Measurements from ENCODE around the gene TUFT1.
"Not testable (repeated sequence)": the region's sequence is repeated elsewhere in the genome, so short reads cannot be mapped to it uniquely, and the experiment has no call there.

Gene TUFT1

DNA sequence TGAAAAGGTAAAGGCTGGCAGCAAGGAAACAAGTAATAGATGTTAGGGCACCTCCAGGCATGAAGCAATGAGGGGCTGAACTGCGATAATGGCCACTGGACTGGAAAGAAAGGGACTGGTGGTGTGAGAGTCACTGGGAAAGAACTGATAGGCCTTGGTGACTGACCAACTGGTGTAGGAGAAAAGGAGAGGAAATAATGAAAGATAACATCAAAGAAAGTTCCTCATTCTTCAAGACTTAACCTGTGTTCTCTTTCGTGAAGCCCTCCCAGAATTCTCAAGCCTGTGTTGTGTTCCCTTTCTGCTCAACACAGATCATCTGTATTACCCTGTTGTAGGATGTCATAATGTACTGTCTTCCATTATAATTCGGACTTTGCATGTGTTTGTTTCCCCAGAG lies 50.9 kb downstream of the TUFT1 start:
- TF ChIP-seq, protein P1, sequence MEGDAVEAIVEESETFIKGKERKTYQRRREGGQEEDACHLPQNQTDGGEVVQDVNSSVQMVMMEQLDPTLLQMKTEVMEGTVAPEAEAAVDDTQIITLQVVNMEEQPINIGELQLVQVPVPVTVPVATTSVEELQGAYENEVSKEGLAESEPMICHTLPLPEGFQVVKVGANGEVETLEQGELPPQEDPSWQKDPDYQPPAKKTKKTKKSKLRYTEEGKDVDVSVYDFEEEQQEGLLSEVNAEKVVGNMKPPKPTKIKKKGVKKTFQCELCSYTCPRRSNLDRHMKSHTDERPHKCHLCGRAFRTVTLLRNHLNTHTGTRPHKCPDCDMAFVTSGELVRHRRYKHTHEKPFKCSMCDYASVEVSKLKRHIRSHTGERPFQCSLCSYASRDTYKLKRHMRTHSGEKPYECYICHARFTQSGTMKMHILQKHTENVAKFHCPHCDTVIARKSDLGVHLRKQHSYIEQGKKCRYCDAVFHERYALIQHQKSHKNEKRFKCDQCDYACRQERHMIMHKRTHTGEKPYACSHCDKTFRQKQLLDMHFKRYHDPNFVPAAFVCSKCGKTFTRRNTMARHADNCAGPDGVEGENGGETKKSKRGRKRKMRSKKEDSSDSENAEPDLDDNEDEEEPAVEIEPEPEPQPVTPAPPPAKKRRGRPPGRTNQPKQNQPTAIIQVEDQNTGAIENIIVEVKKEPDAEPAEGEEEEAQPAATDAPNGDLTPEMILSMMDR (IDR thresholded peaks at IDR 0.05; ENCODE audit: insufficient read depth, low read length, poor library complexity, severe bottlenecking), result no peak
- DNase-seq (ENCODE audit: extremely low read depth, insufficient read length), result no peak
- H3K27me3 ChIP-seq (replicated peaks; ENCODE audit: control insufficient read depth, insufficient read depth, low read length), result no peaks in the 10 kb centered on the region
- no peak overlapping the region for H3K4me3 ChIP-seq (replicated peaks; ENCODE audit: low read depth, low read length)
- H3K36me3 ChIP-seq (ENCODE audit: control insufficient read depth, insufficient read depth, low read length), result no peaks in the 10 kb centered on the region

DNA sequence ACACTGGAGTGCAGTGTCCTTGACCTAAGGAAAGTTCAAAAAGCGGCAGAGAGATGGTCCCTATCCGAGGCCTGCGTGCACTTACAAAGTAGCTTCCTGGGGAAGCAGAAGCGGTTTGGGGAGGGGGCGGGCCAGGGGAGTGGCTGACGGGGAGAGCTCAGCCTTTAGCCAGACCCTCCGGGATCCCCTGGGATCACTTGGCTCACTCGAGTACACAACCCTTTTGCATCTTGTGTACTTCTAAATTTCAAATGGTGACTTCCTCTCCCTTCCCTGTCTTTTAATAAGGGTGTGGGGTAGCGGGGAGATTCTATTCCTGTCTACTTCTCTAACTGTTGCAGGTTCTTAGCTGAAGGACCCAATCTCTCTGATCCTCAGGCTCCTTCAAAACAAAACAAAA lies 53.6 kb downstream of the TUFT1 start:
- Histone ChIP-seq H3K27me3 (replicated peaks; ENCODE audit: control insufficient read depth, insufficient read depth, low read length) (no peaks in the 10 kb centered on the region), H3K4me3 (replicated peaks; ENCODE audit: low read depth, low read length) (no peak overlapping the region), H3K36me3 (ENCODE audit: control insufficient read depth, insufficient read depth, low read length) (no peaks in the 10 kb centered on the region)
- TF ChIP-seq, protein P1 (IDR thresholded peaks at IDR 0.05; ENCODE audit: insufficient read depth, low read length, poor library complexity, severe bottlenecking), result no peak
- DNase-seq (ENCODE audit: extremely low read depth, insufficient read length), result no peak

DNA sequence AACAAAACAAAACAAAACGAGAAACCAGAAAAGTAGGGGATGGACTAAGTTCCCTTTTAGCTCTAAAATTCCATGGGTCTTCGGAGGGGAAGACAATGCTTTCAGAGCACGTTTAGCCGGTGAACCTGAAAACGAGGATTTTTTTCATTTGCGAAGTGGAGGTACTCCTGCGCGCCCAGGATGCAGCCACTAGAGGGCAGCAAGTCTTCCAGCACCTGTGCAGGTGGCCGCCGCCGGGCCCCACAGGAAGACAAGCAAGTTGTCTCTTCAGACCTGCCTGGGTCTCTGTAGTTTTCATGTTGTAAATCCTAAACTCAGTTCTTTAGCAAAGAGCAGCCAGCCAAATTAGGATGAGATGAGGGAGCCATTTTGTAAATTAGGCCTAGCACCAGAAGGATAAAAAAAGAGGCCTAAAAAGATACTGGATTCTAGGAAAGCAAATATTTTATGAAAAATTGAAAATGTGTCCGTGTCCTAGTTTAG lies 54.1 kb downstream of the TUFT1 start:
- no peaks in the 10 kb centered on the region for H3K36me3 ChIP-seq (ENCODE audit: control insufficient read depth, insufficient read depth, low read length)
- no peaks in the 10 kb centered on the region for H3K27me3 ChIP-seq (replicated peaks; ENCODE audit: control insufficient read depth, insufficient read depth, low read length)
- TF ChIP-seq, protein P1 (IDR thresholded peaks at IDR 0.05; ENCODE audit: insufficient read depth, low read length, poor library complexity, severe bottlenecking), result peak; percentile 94
- H3K4me3 ChIP-seq (replicated peaks; ENCODE audit: low read depth, low read length), result no peak overlapping the region
- peak; percentile 52 for DNase-seq (ENCODE audit: extremely low read depth, insufficient read length)

DNA sequence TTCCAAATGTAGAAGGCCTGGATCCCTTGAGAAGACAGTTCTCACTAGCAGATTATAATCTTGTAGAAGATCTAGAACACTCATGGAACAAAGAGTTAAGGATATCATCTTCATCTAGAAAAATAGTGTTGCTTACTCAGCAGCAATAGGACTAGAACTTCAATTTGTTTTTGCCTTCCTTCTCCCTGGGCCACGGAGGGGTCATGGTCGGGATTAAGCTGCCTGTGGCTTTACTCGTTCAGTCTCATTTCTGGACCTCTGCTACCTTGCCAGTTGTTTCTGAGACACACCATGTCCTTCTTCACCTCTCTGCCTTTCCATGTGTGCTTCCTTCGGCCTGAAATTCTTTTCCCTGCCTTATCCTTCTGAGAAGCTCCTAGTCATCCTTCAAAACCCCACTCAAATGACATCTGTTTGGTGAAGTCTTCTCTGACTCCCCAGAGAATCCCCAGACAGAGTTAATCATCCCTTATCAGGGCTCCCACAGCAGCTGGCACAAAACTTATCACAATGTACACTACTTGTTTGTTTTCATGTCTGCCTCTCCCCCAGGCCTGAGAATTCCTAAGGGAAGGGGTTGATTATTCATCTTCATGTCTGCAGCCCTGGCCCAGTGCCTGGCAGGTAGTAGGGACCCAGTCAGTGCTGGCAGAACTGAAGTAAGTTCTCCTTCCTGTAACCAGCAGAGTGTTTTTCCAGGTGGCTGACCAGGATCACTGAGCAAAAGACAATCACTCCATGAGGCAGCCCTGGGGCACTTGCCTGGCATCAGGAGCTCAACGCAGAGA lies 56.3 kb downstream of the TUFT1 start:
- no peaks in the 10 kb centered on the region for H3K27me3 ChIP-seq (replicated peaks; ENCODE audit: control insufficient read depth, insufficient read depth, low read length)
- TF ChIP-seq, protein P1 (IDR thresholded peaks at IDR 0.05; ENCODE audit: insufficient read depth, low read length, poor library complexity, severe bottlenecking), result no peak
- no peak overlapping the region for H3K4me3 ChIP-seq (replicated peaks; ENCODE audit: low read depth, low read length)
- no peaks in the 10 kb centered on the region for H3K36me3 ChIP-seq (ENCODE audit: control insufficient read depth, insufficient read depth, low read length)
- DNase-seq (ENCODE audit: extremely low read depth, insufficient read length), result no peak

DNA sequence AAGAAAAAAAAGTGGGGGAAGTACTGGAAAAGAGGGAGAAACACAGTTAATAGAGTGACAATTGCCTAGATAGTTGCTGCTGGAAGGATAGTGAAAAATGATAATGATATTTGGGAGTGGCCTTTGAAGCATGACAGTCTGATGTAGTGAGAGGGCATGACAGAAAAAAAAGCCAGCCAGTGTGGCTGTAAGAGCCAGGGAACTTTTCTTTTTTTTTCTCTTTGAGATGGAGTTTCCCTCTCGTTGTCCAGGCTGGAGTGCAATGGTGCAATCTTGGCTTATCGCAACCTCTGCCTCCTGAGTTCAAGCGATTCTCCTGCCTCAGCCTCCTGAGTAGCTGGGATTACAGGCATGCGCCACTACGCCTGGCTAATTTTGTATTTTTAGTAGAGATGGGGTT lies 62.4 kb downstream of the TUFT1 start:
- not testable (repeated sequence) for H3K4me3 ChIP-seq (replicated peaks; ENCODE audit: low read depth, low read length); H3K36me3 ChIP-seq (ENCODE audit: control insufficient read depth, insufficient read depth, low read length); H3K27me3 ChIP-seq (replicated peaks; ENCODE audit: control insufficient read depth, insufficient read depth, low read length); DNase-seq (ENCODE audit: extremely low read depth, insufficient read length)

DNA sequence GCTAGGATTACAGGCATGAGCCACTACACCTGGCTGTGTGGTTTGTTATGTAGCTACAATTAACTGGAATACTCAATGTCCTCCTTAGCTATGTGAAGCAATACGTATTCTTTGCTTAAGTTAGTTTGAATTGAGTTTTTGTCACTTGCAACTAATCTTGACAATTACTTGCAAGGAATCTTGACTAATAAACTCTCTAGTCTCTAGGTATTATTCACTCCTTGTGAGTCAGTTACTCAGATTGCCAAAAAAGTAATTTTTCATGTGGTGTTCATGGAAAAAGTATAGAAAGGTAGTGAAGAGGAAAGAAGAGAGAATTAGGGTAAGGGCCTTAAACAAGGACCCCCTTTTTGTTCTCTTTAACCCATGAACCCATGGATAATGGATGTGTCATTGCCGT lies 64.2 kb downstream of the TUFT1 start:
- no peaks in the 10 kb centered on the region for H3K36me3 ChIP-seq (ENCODE audit: control insufficient read depth, insufficient read depth, low read length)
- no peak overlapping the region for H3K4me3 ChIP-seq (replicated peaks; ENCODE audit: low read depth, low read length)
- TF ChIP-seq, protein P1 (IDR thresholded peaks at IDR 0.05; ENCODE audit: insufficient read depth, low read length, poor library complexity, severe bottlenecking), result no peak
- H3K27me3 ChIP-seq (replicated peaks; ENCODE audit: control insufficient read depth, insufficient read depth, low read length), result no peaks in the 10 kb centered on the region
- no peak for DNase-seq (ENCODE audit: extremely low read depth, insufficient read length)
